Ovary (tissue), 3 donors: ENCODE results near the gene CEP112.

Source experiments
- CTCF ChIP-seq, 3 donors: fragments of 450-650 bp in 2 of 3; fragments of 200-600 bp in 1 of 3; IDR thresholded peaks; one replicate each; pipeline versions ENCODE4 v1.5.1 to v1.8.0; 2016 to 2022; ENCODE audit warnings: antibody characterized with exemption in 3 of 3, mild to moderate bottlenecking in 1 of 3
- EP300 ChIP-seq: sonication (generic); formaldehyde crosslinking; IDR thresholded peaks from one replicate; pipeline ENCODE4 v1.6.1; 2017; ENCODE audit warnings: antibody characterized with exemption
- POLR2A ChIP-seq: fragments of 450-650 bp; IDR thresholded peaks from one replicate; pipeline ENCODE4 v1.6.1; 2017; ENCODE audit warnings: antibody characterized with exemption, mild to moderate bottlenecking, moderate library complexity
- donor health status: DM: no; HTN: no; CAD: no.

GRCh38 chr17:66129759-66130158 lies 62.2 kb downstream of the CEP112 start:
- TF ChIP-seq POLR2A = no peak
- TF ChIP-seq CTCF (IDR thresholded peaks at IDR 0.05) = no peak
- TF ChIP-seq EP300 = no peak
